H9 (cell line): Measurements from ENCODE around the gene FBXO27. TPM values are rescaled to one million over a fixed set of nuclear protein-coding genes. Genes with fewer than 3 reads are reported as not detected.

ENCODE experiments used
- DNase-seq: peaks from one replicate; pipeline ENCODE4 v3.0.0-alpha.2; 2017
- H2AFZ ChIP-seq: one replicate; pipeline ENCODE4 v1.6.1; 2013; ENCODE audit warnings: mild to moderate bottlenecking, low read length, control low read depth, moderate library complexity
- H2AK5ac ChIP-seq: 2 replicates; pipeline ENCODE4 v1.6.1; 2013; ENCODE audit warnings: low read length, control low read depth, mixed read lengths; ENCODE audit not compliant: insufficient read length
- H2BK120ac ChIP-seq: one replicate; pipeline ENCODE4 v1.6.1; 2013; ENCODE audit warnings: low read depth, mild to moderate bottlenecking, low read length, control low read depth, inconsistent platforms; ENCODE audit not compliant: poor library complexity, severe bottlenecking
- H2BK12ac ChIP-seq: 2 replicates; pipeline ENCODE4 v1.6.1; 2013; ENCODE audit warnings: low read length, control low read depth, mixed read lengths, low read depth; ENCODE audit not compliant: insufficient read length
- H2BK15ac ChIP-seq: 2 replicates; pipeline ENCODE4 v1.6.1; 2013; ENCODE audit warnings: low read depth, low read length, control low read depth
- H2BK20ac ChIP-seq: one replicate; pipeline ENCODE4 v1.6.1; 2013; ENCODE audit warnings: low read depth, mild to moderate bottlenecking, low read length, control low read depth, inconsistent platforms; ENCODE audit not compliant: poor library complexity, severe bottlenecking
- H2BK5ac ChIP-seq: 2 replicates; pipeline ENCODE4 v1.6.1; 2013; ENCODE audit warnings: low read length, control low read depth, mixed read lengths; ENCODE audit not compliant: insufficient read length
- H3K14ac ChIP-seq: 2 replicates; pipeline ENCODE4 v1.6.1; 2013; ENCODE audit warnings: low read length, control low read depth; ENCODE audit not compliant: insufficient read depth
- H3K18ac ChIP-seq: 2 replicates; pipeline ENCODE4 v1.6.1; 2013; ENCODE audit warnings: low read depth, mild to moderate bottlenecking, mixed read lengths, low read length, control low read depth; ENCODE audit not compliant: insufficient read length
- H3K23ac ChIP-seq: 2 replicates; pipeline ENCODE4 v1.6.1; 2013; ENCODE audit warnings: low read length, control low read depth, mixed read lengths, low read depth; ENCODE audit not compliant: insufficient read length
- H3K23me2 ChIP-seq: 2 replicates; pipeline ENCODE4 v1.6.1; 2013; ENCODE audit warnings: low read depth, mild to moderate bottlenecking, mixed read lengths, low read length, control low read depth; ENCODE audit not compliant: insufficient read length, poor library complexity, severe bottlenecking
- H3K27ac ChIP-seq: 2 replicates; pipeline ENCODE4 v1.5.1; 2013; ENCODE audit warnings: low read length, control low read depth, mixed read lengths, low read depth; ENCODE audit not compliant: insufficient read length
- H3K27me3 ChIP-seq: 2 replicates; pipeline ENCODE4 v1.6.1; 2013; ENCODE audit warnings: low read length, control low read depth, inconsistent platforms; ENCODE audit not compliant: insufficient read depth
- H3K4ac ChIP-seq: 2 replicates; pipeline ENCODE4 v1.6.1; 2013; ENCODE audit warnings: low read depth, mild to moderate bottlenecking, control low read depth, inconsistent platforms, low read length, moderate library complexity
- H3K4me1 ChIP-seq: 2 replicates; pipeline ENCODE4 v1.6.1; 2013; ENCODE audit warnings: low read length, control low read depth, inconsistent platforms; ENCODE audit not compliant: insufficient read depth
- H3K4me2 ChIP-seq: 2 replicates; pipeline ENCODE4 v1.6.1; 2013; ENCODE audit warnings: low read length, control low read depth, mixed read lengths; ENCODE audit not compliant: insufficient read length, insufficient read depth
- H3K56ac ChIP-seq: 2 replicates; pipeline ENCODE4 v1.6.1; 2013; ENCODE audit warnings: low read depth, mild to moderate bottlenecking, mixed read lengths, low read length, control low read depth; ENCODE audit not compliant: insufficient read length
- H3K79me1 ChIP-seq: 2 replicates; pipeline ENCODE4 v1.6.1; 2013; ENCODE audit warnings: low read depth, mild to moderate bottlenecking, moderate library complexity, low read length, control low read depth, inconsistent platforms; ENCODE audit not compliant: insufficient read depth, poor library complexity, severe bottlenecking
- H3K79me2 ChIP-seq: 2 replicates; pipeline ENCODE4 v1.6.1; 2013; ENCODE audit warnings: low read length, control low read depth, inconsistent platforms; ENCODE audit not compliant: insufficient read depth
- H3K9ac ChIP-seq: 2 replicates; pipeline ENCODE4 v1.6.1; 2013; ENCODE audit warnings: low read length, control low read depth, mixed read lengths; ENCODE audit not compliant: insufficient read length; ENCODE audit errors: extremely low read depth
- H3K9me3 ChIP-seq: one replicate; pipeline ENCODE4 v1.6.1; 2013; ENCODE audit warnings: low read depth, low read length, inconsistent platforms; ENCODE audit not compliant: control insufficient read depth
- H3T11ph ChIP-seq: one replicate; pipeline ENCODE4 v1.6.1; 2013; ENCODE audit warnings: mild to moderate bottlenecking, low read length, control low read depth, inconsistent platforms
- H4K20me1 ChIP-seq: one replicate; pipeline ENCODE4 v1.6.1; 2013; ENCODE audit not compliant: control insufficient read depth, insufficient read length, insufficient read depth
- H4K5ac ChIP-seq: 2 replicates; pipeline ENCODE4 v1.6.1; 2013; ENCODE audit warnings: low read depth, mild to moderate bottlenecking, mixed read lengths, low read length, control low read depth; ENCODE audit not compliant: insufficient read length
- H4K8ac ChIP-seq: replicated peaks from 2 replicates; pipeline ENCODE4 v1.6.1; 2013; ENCODE audit warnings: low read length, control low read depth, mixed read lengths, low read depth; ENCODE audit not compliant: insufficient read length
- H4K91ac ChIP-seq: 2 replicates; pipeline ENCODE4 v1.6.1; 2013; ENCODE audit warnings: low read depth, mild to moderate bottlenecking, moderate library complexity, mixed read lengths, low read length, control low read depth; ENCODE audit not compliant: insufficient read length
- H3K27ac Mint-ChIP-seq, 3 experiments: 2 replicates in 2 of 3; 3 replicates in 1 of 3; pipeline ENCODE4 v1.8.0; 2020 to 2021; ENCODE audit warnings: mixed read lengths in 3 of 3, mild to moderate bottlenecking in 1 of 3, moderate library complexity in 1 of 3
- H3K27me3 Mint-ChIP-seq: 2 replicates; pipeline ENCODE4 v1.8.0; 2021; ENCODE audit warnings: low read depth, mild to moderate bottlenecking, moderate library complexity, mixed read lengths
- H3K36me3 Mint-ChIP-seq, 3 experiments: 2 replicates in 2 of 3; 3 replicates in 1 of 3; pipeline ENCODE4 v1.8.0; 2020 to 2021; ENCODE audit warnings: low read depth in 3 of 3, mixed read lengths in 3 of 3; ENCODE audit not compliant: insufficient read depth in 1 of 3
- H3K4me1 Mint-ChIP-seq, 2 experiments: 2 replicates each; pipeline ENCODE4 v1.8.0; 2020; ENCODE audit warnings: mixed read lengths in 2 of 2
- H3K4me3 Mint-ChIP-seq, 2 experiments: 2 replicates in 1 of 2; 3 replicates in 1 of 2; pipeline ENCODE4 v1.8.0; 2020 to 2021; ENCODE audit warnings: mild to moderate bottlenecking in 2 of 2, mixed read lengths in 2 of 2, moderate library complexity in 1 of 2
- H3K9me3 Mint-ChIP-seq, 2 experiments: 2 replicates in 1 of 2; 3 replicates in 1 of 2; pipeline ENCODE4 v1.8.0; 2020; ENCODE audit warnings: mild to moderate bottlenecking in 2 of 2, mixed read lengths in 2 of 2, moderate library complexity in 1 of 2
- CTCF ChIP-seq: fragments of 200-600 bp; sonication (generic); conservative IDR thresholded peaks from 3 replicates; pipeline ENCODE4 v1.8.0; 2021; ENCODE audit warnings: antibody characterized with exemption, mild to moderate bottlenecking
- WGBS: extraction: QIAGEN DNeasy Blood & Tissue Kit; methylation state at CpG from one replicate; pipeline ENCODE4 v1.1.7; 2013; ENCODE audit warnings: missing lambda C conversion rate, low lambda C conversion rate, mixed read lengths; ENCODE audit not compliant: insufficient read length; ENCODE audit errors: extremely low coverage; 5-methylcytosine and 5-hydroxymethylcytosine counted together
- total RNA-seq: library from RNA; stranded (reverse); gene quantifications from 2 replicates; pipeline ENCODE4 v1.2.1, GENCODE V29; 2021

The FBXO27 gene
- total RNA-seq, 1 experiment from 2014 or later: 14.5 TPM

- no peak within 1 kb of the TSS for H3K56ac ChIP-seq
- no peak within 1 kb of the TSS for H2BK15ac ChIP-seq
- H2AFZ ChIP-seq: no peak within 1 kb of the TSS
- H4K20me1 ChIP-seq: no peaks in the 10 kb centered on the region
- no peak within 1 kb of the TSS for H4K91ac ChIP-seq
- no peaks in the 10 kb centered on the region for H3K4me1 ChIP-seq
- peak; percentile 67 for DNase-seq
- Mint-ChIP-seq H3K27ac (peak within 1 kb of the TSS; percentile 93 to 95 (median 95)), H3K4me1 (peaks cover 14 to 19% of the 10 kb centered on the region in 2 experiments), H3K36me3 (peaks cover 6 to 18% (median 12%) of the 10 kb centered on the region in 3 experiments), H3K9me3 (peaks cover 5 to 6% of the 10 kb centered on the region in 2 experiments), H3K4me3 (peak within 1 kb of the TSS; percentile 88 to 95), H3K27me3 (peaks cover 3% of the 10 kb centered on the region)
- no peak within 1 kb of the TSS for H2BK12ac ChIP-seq
- H3T11ph ChIP-seq: no peak within 1 kb of the TSS
- H3K9ac ChIP-seq: peak within 1 kb of the TSS; percentile 73
- no peaks in the 10 kb centered on the region for H3K9me3 ChIP-seq
- H3K4me2 ChIP-seq: peak within 1 kb of the TSS; percentile 66
- H4K5ac ChIP-seq: no peak within 1 kb of the TSS
- TF ChIP-seq CTCF: no peak
- no peak within 1 kb of the TSS for H2BK20ac ChIP-seq
- peaks cover 13% of the 10 kb centered on the region for H3K23me2 ChIP-seq
- H3K23ac ChIP-seq: no peak within 1 kb of the TSS
- peak within 1 kb of the TSS; percentile 57 for H3K18ac ChIP-seq
- H2BK5ac ChIP-seq: no peak within 1 kb of the TSS
- H3K79me1 ChIP-seq: no peaks in the 10 kb centered on the region
- H3K14ac ChIP-seq: peak within 1 kb of the TSS; percentile 76; the same call in 1 of the 2 replicates
- H2BK120ac ChIP-seq: no peak within 1 kb of the TSS
- no peak within 1 kb of the TSS for H4K8ac ChIP-seq
- no peaks in the 10 kb centered on the region for H3K27me3 ChIP-seq
- no peaks in the 10 kb centered on the region for H3K79me2 ChIP-seq
- no peak within 1 kb of the TSS for H3K4ac ChIP-seq
- no peak within 1 kb of the TSS for H3K27ac ChIP-seq
- no CpG with 5 or more reads among the region's 63 CpGs for WGBS
- no peak within 1 kb of the TSS for H2AK5ac ChIP-seq
These were observed 57.0 kb downstream of the FBXO27 start, which contains the start of gene FBXO17 for GRCh38 chr19:38975214-38975860. Gene FBXO17 (minus strand): TSS chr19:38975742. CDS start chr19:38950319, 25,423 bp downstream.
